ENCODE data around the gene HDDC2. TPM values are rescaled to one million over a fixed set of nuclear protein-coding genes. Genes with fewer than 3 reads are reported as not detected.

HDDC2 gene, protein sequence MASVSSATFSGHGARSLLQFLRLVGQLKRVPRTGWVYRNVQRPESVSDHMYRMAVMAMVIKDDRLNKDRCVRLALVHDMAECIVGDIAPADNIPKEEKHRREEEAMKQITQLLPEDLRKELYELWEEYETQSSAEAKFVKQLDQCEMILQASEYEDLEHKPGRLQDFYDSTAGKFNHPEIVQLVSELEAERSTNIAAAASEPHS
- total RNA-seq (2022; extraction: Qiagen RNA extraction; ENCODE audit: low read depth): 90.9 to 99.3 TPM (median 92.7 TPM) in 5 replicates

DNA sequence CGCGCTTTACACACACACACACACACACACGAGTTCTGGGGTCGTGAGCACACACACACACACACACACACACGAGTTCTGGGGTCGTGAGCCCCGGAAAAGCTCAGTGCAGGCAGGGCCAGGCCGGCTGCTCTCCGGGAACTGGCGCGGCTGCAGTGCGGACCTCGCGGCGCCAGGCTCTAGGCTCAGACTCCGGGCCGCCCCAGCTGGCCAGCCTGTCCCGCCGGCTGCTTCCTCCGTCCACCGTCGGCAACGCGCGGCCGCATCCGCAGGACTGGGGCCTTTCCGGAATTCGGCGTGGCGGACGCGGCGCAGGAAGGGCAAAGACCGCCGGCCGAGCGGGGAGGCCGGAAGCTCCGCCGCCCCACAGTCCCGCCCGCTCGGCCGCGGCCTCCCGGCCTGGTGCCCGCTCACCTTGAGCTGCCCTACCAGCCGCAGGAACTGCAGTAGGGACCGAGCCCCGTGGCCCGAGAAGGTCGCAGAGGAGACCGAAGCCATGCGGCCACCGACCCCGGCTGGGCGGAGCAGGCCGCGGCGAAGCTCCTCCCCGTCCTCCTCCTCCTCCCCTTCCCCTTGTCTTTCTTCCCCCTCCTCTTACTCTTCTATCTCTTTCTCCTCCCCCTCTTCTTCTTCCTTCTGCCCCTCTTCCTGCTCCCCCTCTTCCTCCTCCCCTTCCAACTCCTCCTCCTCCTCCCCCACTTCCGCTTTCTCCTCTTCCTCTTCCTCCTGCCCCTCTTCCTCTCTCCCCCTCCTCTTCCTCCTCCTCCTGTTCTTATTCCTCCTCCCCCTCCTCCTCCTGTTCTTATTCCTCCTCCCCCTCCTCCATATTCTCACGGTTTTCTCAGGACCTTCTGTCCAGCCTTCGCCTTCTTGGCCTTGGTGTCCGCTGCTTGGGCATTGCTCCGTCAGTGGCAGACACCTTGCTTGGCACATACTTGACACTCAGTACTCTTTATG lies at the start of gene HDDC2:
Gene HDDC2, minus strand, starts transcription at position 533 of the 957 bp plus-strand sequence. Its CDS starts 35 bp downstream, at position 498.

Other genes with a start within 250 kb of the HDDC2 start
- 44.1 to 57.8 TPM (median 50.7 TPM) in 5 replicates for gene TPD52L1, start 148.2 kb downstream of the HDDC2 start, total RNA-seq (2022; extraction: Qiagen RNA extraction; ENCODE audit: low read depth)